Spleen (tissue), 7 donors: ENCODE results near the gene C6orf52.

ENCODE experiments used
- POLR2A ChIP-seq, 3 donors: fragments of 450-650 bp; IDR thresholded peaks; one replicate each; pipeline ENCODE4 v1.5.1; 2017; ENCODE audit warnings: antibody characterized with exemption in 3 of 3, mild to moderate bottlenecking in 1 of 3
- POLR2AphosphoS5 ChIP-seq, 3 donors: sonication (generic); formaldehyde crosslinking; IDR thresholded peaks; one replicate each; pipeline ENCODE4 v1.5.1; 2017; ENCODE audit warnings: antibody characterized with exemption in 3 of 3
- TF ChIP-seq, protein P1 (sequence below), 11 experiments: fragments of 200-600 bp in 7 of 11; fragments of 450-650 bp in 4 of 11; sonication (generic) in 4 of 11; IDR thresholded peaks in 8 of 11; conservative IDR thresholded peaks in 3 of 11; 1 replicate in 7 of 11; 2 replicates in 4 of 11; pipeline versions ENCODE4 v1.4.0 to v1.8.0; 2016 to 2021; ENCODE audit warnings: antibody characterized with exemption in 11 of 11, inconsistent platforms in 4 of 11, mild to moderate bottlenecking in 1 of 11
- donor health status: DM: no; HTN: no; CAD: no; lungs with moderate emphysema.
- donor health status: DM: no; HTN: no; CAD: no.
- donor health status: DM: no; HTN: no; CAD: no.

DNA sequence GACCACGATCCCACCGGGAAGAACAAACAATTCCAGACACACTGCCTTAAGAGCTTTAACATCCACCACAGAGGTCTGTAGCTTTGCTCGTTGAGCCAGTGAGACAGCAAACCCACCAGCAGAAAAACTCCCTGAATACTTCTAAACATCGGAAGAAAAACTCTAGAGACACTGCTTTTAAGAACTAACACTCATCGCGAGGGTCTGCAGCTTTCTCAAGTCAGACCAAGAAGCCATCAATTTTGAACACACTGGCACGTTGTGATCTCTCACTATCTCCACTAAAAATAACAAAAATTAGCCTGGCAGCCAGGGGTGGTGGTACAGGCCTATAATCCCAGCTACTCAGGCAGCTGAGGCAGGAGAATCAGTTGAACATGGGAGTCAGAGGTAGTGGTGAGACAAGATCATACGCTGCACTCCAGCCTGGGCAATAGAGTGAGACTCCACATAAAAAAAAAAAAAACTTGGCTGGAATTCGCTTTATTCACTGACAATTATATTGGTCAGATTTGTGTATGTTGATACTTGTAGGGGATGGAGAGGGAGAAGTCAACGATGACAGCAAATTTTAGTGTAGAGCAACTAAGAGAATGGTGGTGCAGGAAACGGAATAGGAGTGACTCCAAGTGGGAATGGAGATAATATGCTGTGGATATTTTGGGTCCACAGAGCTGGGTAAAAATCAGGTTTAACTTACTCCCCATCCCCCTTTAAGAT is 27.6 kb upstream of the C6orf52 start:
- TF ChIP-seq, protein P1, sequence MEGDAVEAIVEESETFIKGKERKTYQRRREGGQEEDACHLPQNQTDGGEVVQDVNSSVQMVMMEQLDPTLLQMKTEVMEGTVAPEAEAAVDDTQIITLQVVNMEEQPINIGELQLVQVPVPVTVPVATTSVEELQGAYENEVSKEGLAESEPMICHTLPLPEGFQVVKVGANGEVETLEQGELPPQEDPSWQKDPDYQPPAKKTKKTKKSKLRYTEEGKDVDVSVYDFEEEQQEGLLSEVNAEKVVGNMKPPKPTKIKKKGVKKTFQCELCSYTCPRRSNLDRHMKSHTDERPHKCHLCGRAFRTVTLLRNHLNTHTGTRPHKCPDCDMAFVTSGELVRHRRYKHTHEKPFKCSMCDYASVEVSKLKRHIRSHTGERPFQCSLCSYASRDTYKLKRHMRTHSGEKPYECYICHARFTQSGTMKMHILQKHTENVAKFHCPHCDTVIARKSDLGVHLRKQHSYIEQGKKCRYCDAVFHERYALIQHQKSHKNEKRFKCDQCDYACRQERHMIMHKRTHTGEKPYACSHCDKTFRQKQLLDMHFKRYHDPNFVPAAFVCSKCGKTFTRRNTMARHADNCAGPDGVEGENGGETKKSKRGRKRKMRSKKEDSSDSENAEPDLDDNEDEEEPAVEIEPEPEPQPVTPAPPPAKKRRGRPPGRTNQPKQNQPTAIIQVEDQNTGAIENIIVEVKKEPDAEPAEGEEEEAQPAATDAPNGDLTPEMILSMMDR (IDR thresholded peaks at IDR 0.05 in 8 of 11, conservative IDR thresholded peaks at IDR 0.05 in 3 of 11), result no peak
- no peak for TF ChIP-seq POLR2AphosphoS5 (IDR thresholded peaks at IDR 0.05)
- no peak for TF ChIP-seq POLR2A (IDR thresholded peaks at IDR 0.05)
